Adipocyte (in vitro differentiated cells): ENCODE data around the gene PHF19.
A peak's percentile ranks its signal among the peaks of the same experiment; 100 is the strongest.

Experiments
- DNase-seq: peaks from one replicate; pipeline ENCODE4 v3.0.0-alpha.2; 2015; ENCODE audit warnings: low read depth
- H3K27me3 ChIP-seq: replicated peaks from 2 replicates; pipeline ENCODE4 v1.7.0; 2013; ENCODE audit warnings: mild to moderate bottlenecking, low read length, moderate library complexity; ENCODE audit not compliant: control insufficient read depth, insufficient read depth
- H3K36me3 ChIP-seq: 2 replicates; pipeline ENCODE4 v1.7.0; 2013; ENCODE audit warnings: low read length, mild to moderate bottlenecking, moderate library complexity; ENCODE audit not compliant: control insufficient read depth, insufficient read depth, severe bottlenecking
- H3K4me1 ChIP-seq: 2 replicates; pipeline ENCODE4 v1.7.0; 2013; ENCODE audit warnings: mild to moderate bottlenecking, low read length, moderate library complexity; ENCODE audit not compliant: control insufficient read depth, insufficient read depth
- H3K4me3 ChIP-seq: 2 replicates; pipeline ENCODE4 v1.7.0; 2013; ENCODE audit warnings: mild to moderate bottlenecking, low read length, moderate library complexity
- H3K9ac ChIP-seq: 2 replicates; pipeline ENCODE4 v1.7.0; 2013; ENCODE audit warnings: mild to moderate bottlenecking, low read length, moderate library complexity
- H3K9me3 ChIP-seq: 2 replicates; pipeline ENCODE4 v1.7.0; 2013; ENCODE audit warnings: mild to moderate bottlenecking, low read length, moderate library complexity; ENCODE audit not compliant: control insufficient read depth

Gene PHF19

GRCh38 chr9:120898396-120898795, 21.4 kb upstream of the PHF19 start:
- Histone ChIP-seq H3K4me3 (no peak overlapping the region), H3K4me1 (peaks cover 6% of the 10 kb centered on the region), H3K36me3 (no peaks in the 10 kb centered on the region), H3K9me3 (no peaks in the 10 kb centered on the region), H3K9ac (no peak overlapping the region), H3K27me3 (peaks cover 21% of the 10 kb centered on the region)
- no peak for DNase-seq

GRCh38 chr9:120895951-120896350, 19.0 kb upstream of the PHF19 start:
- peaks cover 6% of the 10 kb centered on the region for H3K4me1 ChIP-seq
- no peak overlapping the region for H3K9ac ChIP-seq
- H3K27me3 ChIP-seq = peaks cover 12% of the 10 kb centered on the region
- DNase-seq = no peak
- H3K9me3 ChIP-seq = no peaks in the 10 kb centered on the region
- no peaks in the 10 kb centered on the region for H3K36me3 ChIP-seq
- no peak overlapping the region for H3K4me3 ChIP-seq

GRCh38 chr9:120894321-120895148, 17.5 kb upstream of the PHF19 start:
- no peak for DNase-seq
- peak overlapping the region; percentile 68 for H3K4me3 ChIP-seq

DNA sequence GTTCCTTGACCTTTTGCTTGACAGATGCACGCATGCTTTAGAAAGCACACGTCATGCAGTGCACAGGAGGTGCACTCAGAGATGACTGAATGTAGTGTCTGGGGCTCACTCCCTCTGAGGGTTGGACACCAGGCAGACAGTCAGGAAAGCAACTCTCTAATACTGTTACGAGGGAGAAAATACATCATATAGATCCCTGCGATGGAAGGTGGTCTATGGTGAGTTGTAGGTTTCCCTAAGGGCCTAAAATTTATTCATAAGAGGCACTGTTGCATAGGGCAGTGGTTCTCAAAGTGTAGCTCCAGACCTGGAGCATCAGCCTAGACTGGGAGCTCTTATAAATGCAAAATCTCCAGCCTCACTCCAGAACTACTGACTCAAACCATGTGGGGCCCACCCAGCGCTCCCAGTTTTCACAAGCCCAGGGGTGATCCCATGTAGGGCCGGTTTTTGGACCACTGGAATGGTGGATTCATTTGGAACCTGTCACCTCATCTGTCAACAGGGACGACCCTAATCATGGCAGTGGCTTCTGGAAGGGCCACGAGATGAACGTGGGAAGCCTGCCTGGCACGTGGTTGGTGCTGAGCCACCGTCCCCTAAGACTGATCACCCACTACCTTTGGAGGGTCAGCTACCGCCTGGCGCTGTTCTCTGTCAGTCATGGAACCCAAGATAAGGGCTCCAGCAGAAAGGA, 16.8 kb upstream of the PHF19 start:
- H3K4me3 ChIP-seq = no peak overlapping the region
- H3K4me1 ChIP-seq = peaks cover 14% of the 10 kb centered on the region
- no peaks in the 10 kb centered on the region for H3K9me3 ChIP-seq
- peak overlapping the region; percentile 64 for H3K9ac ChIP-seq
- no peak for DNase-seq
- no peaks in the 10 kb centered on the region for H3K27me3 ChIP-seq
- no peaks in the 10 kb centered on the region for H3K36me3 ChIP-seq

More at GRCh38 chr9:120894321-120895148, 17.5 kb upstream of the PHF19 start:
- Histone ChIP-seq H3K27me3 (peaks cover 2% of the 10 kb centered on the region), H3K9me3 (no peaks in the 10 kb centered on the region), H3K9ac (peak overlapping the region; percentile 64), H3K4me1 (peaks cover 14% of the 10 kb centered on the region), H3K36me3 (no peaks in the 10 kb centered on the region)

GRCh38 chr9:120892748-120893610, 16.0 kb upstream of the PHF19 start:
- H3K4me1 ChIP-seq = peaks cover 14% of the 10 kb centered on the region
- DNase-seq = no peak
- H3K4me3 ChIP-seq = no peak overlapping the region
- no peaks in the 10 kb centered on the region for H3K36me3 ChIP-seq
- no peaks in the 10 kb centered on the region for H3K9me3 ChIP-seq
- no peak overlapping the region for H3K9ac ChIP-seq
- H3K27me3 ChIP-seq = no peaks in the 10 kb centered on the region

GRCh38 chr9:120891884-120892747, 15.1 kb upstream of the PHF19 start:
- no peak for DNase-seq
- no peaks in the 10 kb centered on the region for H3K36me3 ChIP-seq
- no peaks in the 10 kb centered on the region for H3K9me3 ChIP-seq
- no peaks in the 10 kb centered on the region for H3K27me3 ChIP-seq
- no peak overlapping the region for H3K4me3 ChIP-seq
- peaks cover 14% of the 10 kb centered on the region for H3K4me1 ChIP-seq
- H3K9ac ChIP-seq = no peak overlapping the region

DNA sequence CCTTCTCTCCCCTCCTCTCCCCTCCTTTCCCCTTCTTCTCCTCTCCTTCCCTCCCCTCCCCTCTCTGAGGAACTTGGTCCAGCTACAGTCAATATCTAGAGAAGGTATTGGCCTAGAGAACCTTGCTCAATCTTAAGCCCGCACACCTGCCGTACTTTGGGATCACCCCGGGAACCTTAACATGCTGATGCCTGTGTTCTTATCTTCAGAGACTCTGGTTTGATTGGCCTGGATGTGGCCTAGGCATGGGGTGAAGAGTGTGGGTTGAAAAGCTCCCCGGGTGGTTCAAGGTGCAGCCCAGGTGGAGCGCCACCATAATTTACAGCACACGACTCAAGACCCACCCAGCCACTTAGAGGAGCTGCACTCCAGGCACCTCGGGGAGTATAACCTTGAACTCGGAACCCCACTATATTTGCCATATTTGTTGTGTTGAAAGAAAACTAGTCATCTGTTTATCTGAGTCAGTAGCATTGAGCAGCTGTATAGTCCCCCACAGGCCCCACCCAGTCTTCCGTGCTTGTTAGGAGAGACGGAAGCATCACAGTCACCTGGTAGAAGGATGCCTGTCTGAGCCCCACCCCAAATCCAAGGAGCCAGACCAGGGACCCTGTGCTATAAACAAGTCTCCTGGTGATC, 14.4 kb upstream of the PHF19 start:
- Histone ChIP-seq H3K27me3 (no peaks in the 10 kb centered on the region), H3K4me1 (peaks cover 15% of the 10 kb centered on the region), H3K9me3 (no peaks in the 10 kb centered on the region), H3K4me3 (no peak overlapping the region), H3K36me3 (no peaks in the 10 kb centered on the region), H3K9ac (no peak overlapping the region)
- no peak for DNase-seq

DNA sequence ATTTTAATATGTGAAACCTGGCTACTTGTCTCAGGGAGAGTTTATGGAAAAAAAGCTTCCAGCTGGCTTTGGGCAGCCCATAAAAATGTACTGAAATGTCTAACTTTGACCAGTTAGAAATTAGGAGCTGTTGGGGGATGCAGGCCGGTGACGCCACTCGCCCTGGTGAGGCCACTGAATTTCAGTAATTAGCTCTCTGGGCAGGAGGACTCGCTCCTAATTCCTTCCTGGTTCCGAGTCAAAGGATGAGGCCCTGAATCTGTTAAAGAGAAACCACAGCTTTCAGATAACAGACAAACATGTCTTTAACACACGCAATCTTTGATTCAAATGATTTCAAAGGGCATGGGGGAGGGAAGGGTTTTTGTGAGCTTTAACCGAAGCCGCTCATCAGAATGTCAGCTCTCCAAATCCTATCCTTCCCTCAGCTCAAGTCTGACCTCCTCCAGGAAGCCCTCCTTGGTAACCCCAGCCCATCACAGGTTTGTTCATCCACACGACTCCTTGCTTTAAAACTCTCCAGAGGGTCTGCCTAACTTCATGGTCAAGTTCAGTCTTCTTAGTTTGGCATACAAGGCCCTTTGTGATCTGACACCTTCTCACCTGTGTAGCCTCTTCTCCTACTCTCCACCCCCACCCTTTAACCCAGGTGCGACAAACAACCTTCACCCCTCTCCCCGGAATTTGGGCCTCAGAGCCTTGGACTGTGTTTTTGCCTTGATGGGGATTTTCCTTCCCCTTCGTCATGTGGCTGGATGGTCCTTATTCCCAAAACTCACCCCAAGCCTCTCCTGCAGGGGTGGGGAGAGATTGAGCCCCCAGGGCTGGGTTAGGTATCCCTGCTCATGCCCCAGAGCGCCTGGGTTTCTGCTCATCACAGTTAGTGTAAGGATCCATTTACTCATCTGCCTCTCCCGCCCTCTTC, 13.6 kb upstream of the PHF19 start:
- no peaks in the 10 kb centered on the region for H3K27me3 ChIP-seq
- no peak for DNase-seq
- no peaks in the 10 kb centered on the region for H3K36me3 ChIP-seq
- H3K4me1 ChIP-seq = peaks cover 23% of the 10 kb centered on the region
- no peak overlapping the region for H3K4me3 ChIP-seq
- H3K9ac ChIP-seq = peak overlapping the region; percentile 40
- H3K9me3 ChIP-seq = no peaks in the 10 kb centered on the region

DNA sequence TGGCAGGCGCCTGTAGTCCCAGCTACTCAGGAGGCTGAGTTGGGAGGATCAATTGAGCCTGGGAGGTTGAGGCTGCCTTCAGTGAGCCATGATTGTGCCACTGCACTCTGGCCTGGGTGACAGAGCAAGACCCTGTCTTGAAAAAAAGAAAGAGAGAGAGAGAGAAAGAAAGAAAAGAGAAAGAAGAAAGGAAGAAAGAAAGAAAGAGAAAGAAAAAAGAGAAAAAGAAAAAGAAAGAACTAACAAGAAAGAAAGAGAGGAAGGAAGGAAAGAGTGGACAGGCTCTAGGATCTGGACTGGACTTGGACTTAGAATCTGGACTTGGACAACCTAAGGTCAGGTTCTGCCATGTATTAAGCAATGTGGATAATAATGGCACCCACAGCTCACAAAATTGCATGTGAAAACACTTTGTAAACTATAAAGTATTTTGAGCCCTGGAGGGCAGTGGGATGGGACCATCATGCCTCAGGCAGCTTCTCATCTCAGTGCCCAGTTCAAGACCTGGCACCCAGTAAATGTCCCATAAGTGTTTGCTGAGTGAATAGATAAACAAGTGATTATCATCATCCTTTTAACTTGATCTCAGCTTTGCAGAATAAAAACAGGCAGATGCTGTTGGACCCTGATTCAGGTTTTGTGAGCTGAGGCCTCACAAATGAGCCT, 12.8 kb upstream of the PHF19 start:
- H3K36me3 ChIP-seq = no peaks in the 10 kb centered on the region
- DNase-seq = no peak
- peaks cover 21% of the 10 kb centered on the region for H3K4me1 ChIP-seq

More for the DNA sequence above, 12.8 kb upstream of the PHF19 start:
- no peak overlapping the region for H3K4me3 ChIP-seq
- H3K27me3 ChIP-seq = no peaks in the 10 kb centered on the region
- peak overlapping the region; percentile 40 for H3K9ac ChIP-seq
- no peaks in the 10 kb centered on the region for H3K9me3 ChIP-seq
